Measurements from ENCODE around the gene FSCN2. TPM values are rescaled to one million over a fixed set of nuclear protein-coding genes. Genes with fewer than 3 reads are reported as not detected.

FSCN2 gene
- polyA plus RNA-seq, 1 donor (not counting 4 experiments of a cell fraction or from before 2014, with no cell fraction given), result not detected

DNA sequence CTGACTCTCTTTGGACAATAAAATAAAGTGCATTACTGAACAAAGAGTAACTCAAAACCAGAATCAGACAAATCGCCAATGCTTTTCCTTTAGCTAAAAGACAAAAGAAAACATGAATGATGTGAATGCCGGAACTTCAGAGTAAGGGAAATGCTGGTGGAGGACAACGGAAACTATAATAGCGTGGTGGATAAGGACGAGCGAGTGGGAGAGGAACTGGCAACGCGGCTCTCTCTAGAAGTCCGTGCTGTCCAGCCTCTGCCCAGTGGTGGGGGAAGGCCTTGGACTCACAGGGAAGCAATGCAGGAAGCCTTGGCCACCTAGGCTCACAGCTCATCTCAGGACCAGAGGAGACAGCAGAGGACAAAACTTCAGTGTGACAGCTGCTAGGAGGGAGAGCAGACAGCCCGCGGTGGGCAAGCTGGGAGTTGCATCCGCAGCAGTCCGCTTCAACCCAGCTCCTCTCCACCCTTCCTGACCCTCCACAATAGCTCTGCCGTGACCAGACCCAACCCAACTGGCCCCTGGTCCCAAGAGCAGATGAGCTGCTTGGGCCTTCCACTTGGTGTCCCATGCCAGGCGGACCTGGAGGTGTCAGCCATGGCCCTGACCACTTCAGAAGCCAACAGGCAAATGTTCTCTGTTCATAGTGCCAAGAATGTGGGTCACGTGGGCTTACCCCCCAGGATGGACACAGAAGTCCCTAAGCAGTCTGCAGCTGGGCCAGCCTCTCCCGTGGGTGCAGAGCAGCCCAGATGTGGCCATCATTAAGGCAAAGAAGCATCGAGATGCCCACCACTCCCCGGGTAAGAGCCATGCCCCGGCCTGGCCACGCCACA lies 29.3 kb downstream of the FSCN2 start:
- no peak for TF ChIP-seq EZH2 (IDR thresholded peaks at IDR 0.05; ENCODE audit: low read length)
- TF ChIP-seq CTCF (optimal IDR thresholded peaks at IDR 0.05 in 1 of 3, IDR thresholded peaks at IDR 0.05 in 1 of 3, conservative IDR thresholded peaks at IDR 0.05 in 1 of 3; ENCODE audit: extremely low read depth in 1 of 3, insufficient read depth in 2 of 3, low read length in 3 of 3), result no peak
- no peak overlapping the region for H3K27ac ChIP-seq (ENCODE audit: control insufficient read depth, insufficient read depth, low read length)
- no peak overlapping the region for H3K9ac ChIP-seq (ENCODE audit: control insufficient read depth, extremely low read depth, insufficient read depth, low read length)
- H3K27me3 ChIP-seq (ENCODE audit: control insufficient read depth, extremely low read depth, insufficient read depth, low read length), result no peaks in the 10 kb centered on the region
- peaks cover 13% of the 10 kb centered on the region for H3K4me1 ChIP-seq (ENCODE audit: control insufficient read depth, extremely low read depth, insufficient read depth, low read length)
- no peaks in the 10 kb centered on the region for H3K9me1 ChIP-seq (ENCODE audit: control insufficient read depth, extremely low read depth, insufficient read depth, low read length)
- no peak overlapping the region for H3K4me3 ChIP-seq (ENCODE audit: control insufficient read depth in 2 of 3, extremely low read depth in 1 of 3, insufficient read depth in 2 of 3, low read depth in 1 of 3, low read length in 3 of 3)
- dilution Hi-C loops (cut with MboI; ENCODE audit: extremely low pct_ligation_motif_present, low sequenced_read_pairs), result no loop called here
- DNase-seq (ENCODE audit: low read depth, low spot score) (no peak), FAIRE-seq (no peak)
- H3K4me2 ChIP-seq (ENCODE audit: control insufficient read depth, extremely low read depth, insufficient read depth, low read depth, low read length), result no peak overlapping the region
- H3K9me3 ChIP-seq (ENCODE audit: control insufficient read depth, low read depth, low read length), result no peaks in the 10 kb centered on the region
- H3K36me3 ChIP-seq (ENCODE audit: control insufficient read depth in 2 of 2, extremely low read depth in 1 of 2, insufficient read depth in 2 of 2, low read length in 2 of 2), result peaks cover 19 to 30% of the 10 kb centered on the region in 2 experiments
- peaks cover 3% of the 10 kb centered on the region for H4K20me1 ChIP-seq (ENCODE audit: control insufficient read depth, extremely low read depth, insufficient read depth, low read length)
- no peaks in the 10 kb centered on the region for H3K79me2 ChIP-seq (ENCODE audit: control insufficient read depth, insufficient read depth, low read length)
- H2AFZ ChIP-seq (ENCODE audit: control insufficient read depth, low read length), result no peak overlapping the region

DNA sequence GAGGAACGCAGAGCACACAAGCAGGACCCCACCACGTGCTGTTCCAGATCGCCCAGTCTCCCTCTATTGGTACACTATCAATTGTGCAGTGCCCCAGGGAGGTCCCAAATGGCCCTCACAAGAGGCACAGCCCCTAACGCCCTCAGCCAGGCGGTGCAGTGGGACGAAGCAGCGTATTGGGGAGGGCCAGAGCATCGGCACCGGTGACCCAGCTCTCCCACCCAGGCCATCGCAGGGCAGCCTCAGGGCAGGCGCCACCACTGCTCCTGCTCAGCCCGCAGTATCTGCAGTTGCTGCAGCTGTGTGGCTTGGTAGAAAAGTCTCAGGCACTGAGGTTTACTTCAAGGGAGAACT lies 29.9 kb downstream of the FSCN2 start:
- H3K27ac ChIP-seq (ENCODE audit: control insufficient read depth, insufficient read depth, low read length), result no peak overlapping the region
- no peak for DNase-seq (ENCODE audit: low read depth, low spot score)
- no peak for FAIRE-seq
- no peaks in the 10 kb centered on the region for H3K9me3 ChIP-seq (ENCODE audit: control insufficient read depth, low read depth, low read length)
- H3K27me3 ChIP-seq (ENCODE audit: control insufficient read depth, extremely low read depth, insufficient read depth, low read length), result no peaks in the 10 kb centered on the region
- TF ChIP-seq EZH2 (IDR thresholded peaks at IDR 0.05; ENCODE audit: low read length), result no peak
- TF ChIP-seq CTCF (optimal IDR thresholded peaks at IDR 0.05 in 1 of 3, IDR thresholded peaks at IDR 0.05 in 1 of 3, conservative IDR thresholded peaks at IDR 0.05 in 1 of 3; ENCODE audit: extremely low read depth in 1 of 3, insufficient read depth in 2 of 3, low read length in 3 of 3), result no peak
- no peak overlapping the region for H2AFZ ChIP-seq (ENCODE audit: control insufficient read depth, low read length)
- no peaks in the 10 kb centered on the region for H3K9me1 ChIP-seq (ENCODE audit: control insufficient read depth, extremely low read depth, insufficient read depth, low read length)
- peaks cover 13% of the 10 kb centered on the region for H3K4me1 ChIP-seq (ENCODE audit: control insufficient read depth, extremely low read depth, insufficient read depth, low read length)
- H3K36me3 ChIP-seq (ENCODE audit: control insufficient read depth in 2 of 2, extremely low read depth in 1 of 2, insufficient read depth in 2 of 2, low read length in 2 of 2), result peaks cover 19 to 31% of the 10 kb centered on the region in 2 experiments
- no peak overlapping the region for H3K9ac ChIP-seq (ENCODE audit: control insufficient read depth, extremely low read depth, insufficient read depth, low read length)
- H4K20me1 ChIP-seq (ENCODE audit: control insufficient read depth, extremely low read depth, insufficient read depth, low read length), result peaks cover 3% of the 10 kb centered on the region
- no peak overlapping the region for H3K4me3 ChIP-seq (ENCODE audit: control insufficient read depth in 2 of 3, extremely low read depth in 1 of 3, insufficient read depth in 2 of 3, low read depth in 1 of 3, low read length in 3 of 3)
- dilution Hi-C loops (cut with MboI; ENCODE audit: extremely low pct_ligation_motif_present, low sequenced_read_pairs), result no loop called here
- no peaks in the 10 kb centered on the region for H3K79me2 ChIP-seq (ENCODE audit: control insufficient read depth, insufficient read depth, low read length)
- no peak overlapping the region for H3K4me2 ChIP-seq (ENCODE audit: control insufficient read depth, extremely low read depth, insufficient read depth, low read depth, low read length)
